SK-N-SH (cell line): ENCODE results near the gene TC2N.

ENCODE experiments used
- CHD2 ChIP-seq: fragments of 150-350 bp; IDR thresholded peaks from 2 replicates; pipeline ENCODE4 v1.6.1; 2018; ENCODE audit warnings: low read length; ENCODE audit not compliant: partially characterized antibody
- EZH2phosphoT487 ChIP-seq: fragments of 200-600 bp; sonication (generic); IDR thresholded peaks from 2 replicates; pipeline ENCODE4 v1.6.1; 2017; ENCODE audit warnings: low read depth, mixed run types, mild to moderate bottlenecking, antibody characterized with exemption, moderate library complexity, borderline replicate concordance
- FOXM1 ChIP-seq: IDR thresholded peaks from 2 replicates; pipeline ENCODE4 v1.4.0; 2012; ENCODE audit warnings: low read depth, mild to moderate bottlenecking
- JUND ChIP-seq: IDR thresholded peaks from 2 replicates; pipeline ENCODE4 v1.4.0; 2012
- NRF1 ChIP-seq: IDR thresholded peaks from 2 replicates; pipeline ENCODE4 v1.6.1; 2012; ENCODE audit warnings: low read depth, mild to moderate bottlenecking, low read length
- POLR2AphosphoS5 ChIP-seq: IDR thresholded peaks from 2 replicates; pipeline ENCODE4 v1.6.1; 2012; ENCODE audit warnings: low read depth, low read length
- RCOR1 ChIP-seq: fragments of 150-350 bp; IDR thresholded peaks from 2 replicates; pipeline ENCODE4 v1.6.1; 2017; ENCODE audit warnings: antibody characterized with exemption, low read length
- SMC3 ChIP-seq: IDR thresholded peaks from 2 replicates; pipeline ENCODE4 v1.6.1; 2012; ENCODE audit warnings: low read depth, low read length, improper control_type of control experiment
- TAF1 ChIP-seq: IDR thresholded peaks from 2 replicates; pipeline ENCODE4 v1.6.1; 2012; ENCODE audit warnings: low read depth, mild to moderate bottlenecking, low read length, moderate library complexity, borderline replicate concordance
- TF ChIP-seq, protein P1 (sequence below): IDR thresholded peaks from 2 replicates; pipeline ENCODE4 v1.4.0; 2012; ENCODE audit warnings: low read depth
- TF ChIP-seq, protein P2 (sequence below): fragments of 200-600 bp; sonication (generic); IDR thresholded peaks from 2 replicates; pipeline ENCODE4 v1.6.1; 2017; ENCODE audit warnings: antibody characterized with exemption, mild to moderate bottlenecking, moderate library complexity
- TF ChIP-seq, protein P3 (sequence below): fragments of 150-350 bp; IDR thresholded peaks from 2 replicates; pipeline ENCODE4 v1.6.1; 2017; ENCODE audit warnings: antibody characterized with exemption, low read length, low read depth, borderline replicate concordance

DNA sequence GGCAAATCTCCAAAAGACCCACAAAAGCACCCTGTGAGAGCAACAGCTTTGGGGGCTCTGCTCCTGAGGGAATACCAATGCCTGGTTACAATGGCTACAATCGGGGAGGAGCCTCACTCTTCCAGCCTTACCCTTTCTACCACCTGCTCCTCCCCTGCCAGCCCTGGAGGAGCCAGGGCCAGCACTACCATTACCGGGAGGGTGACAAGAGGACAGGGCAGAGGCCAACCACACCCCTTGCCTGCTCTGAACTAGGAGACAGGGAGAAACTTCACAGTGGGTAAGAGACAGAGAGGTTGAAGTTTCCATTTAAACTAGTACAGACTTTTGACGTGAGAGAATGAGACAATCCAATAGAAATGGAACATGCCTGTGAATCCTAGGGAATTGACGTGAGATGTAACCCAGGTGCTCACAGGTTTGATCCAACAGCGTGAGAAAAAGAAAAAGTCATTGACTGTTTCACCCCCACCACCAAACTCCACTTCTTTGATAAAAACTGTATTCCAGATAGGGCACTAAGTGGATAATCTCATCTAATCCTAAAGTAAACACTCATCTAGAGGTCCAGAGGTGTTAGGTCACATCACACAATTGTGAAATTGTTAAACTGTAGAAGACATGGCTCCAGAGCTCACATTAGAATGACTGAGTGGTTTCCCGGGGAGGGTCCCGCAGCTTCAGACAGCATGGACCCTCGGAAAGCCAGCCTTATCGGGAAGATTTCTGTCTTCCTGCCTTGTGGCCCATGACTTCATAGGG is 8.4 kb upstream of the TC2N start:
- TF ChIP-seq NRF1 (no peak), TAF1 (no peak), JUND (no peak), POLR2AphosphoS5 (no peak), CHD2 (no peak), SMC3 (no peak), EZH2phosphoT487 (no peak), FOXM1 (no peak), RCOR1 (no peak)
- TF ChIP-seq, protein P1, sequence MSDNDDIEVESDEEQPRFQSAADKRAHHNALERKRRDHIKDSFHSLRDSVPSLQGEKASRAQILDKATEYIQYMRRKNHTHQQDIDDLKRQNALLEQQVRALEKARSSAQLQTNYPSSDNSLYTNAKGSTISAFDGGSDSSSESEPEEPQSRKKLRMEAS: no peak
- TF ChIP-seq, protein P2, sequence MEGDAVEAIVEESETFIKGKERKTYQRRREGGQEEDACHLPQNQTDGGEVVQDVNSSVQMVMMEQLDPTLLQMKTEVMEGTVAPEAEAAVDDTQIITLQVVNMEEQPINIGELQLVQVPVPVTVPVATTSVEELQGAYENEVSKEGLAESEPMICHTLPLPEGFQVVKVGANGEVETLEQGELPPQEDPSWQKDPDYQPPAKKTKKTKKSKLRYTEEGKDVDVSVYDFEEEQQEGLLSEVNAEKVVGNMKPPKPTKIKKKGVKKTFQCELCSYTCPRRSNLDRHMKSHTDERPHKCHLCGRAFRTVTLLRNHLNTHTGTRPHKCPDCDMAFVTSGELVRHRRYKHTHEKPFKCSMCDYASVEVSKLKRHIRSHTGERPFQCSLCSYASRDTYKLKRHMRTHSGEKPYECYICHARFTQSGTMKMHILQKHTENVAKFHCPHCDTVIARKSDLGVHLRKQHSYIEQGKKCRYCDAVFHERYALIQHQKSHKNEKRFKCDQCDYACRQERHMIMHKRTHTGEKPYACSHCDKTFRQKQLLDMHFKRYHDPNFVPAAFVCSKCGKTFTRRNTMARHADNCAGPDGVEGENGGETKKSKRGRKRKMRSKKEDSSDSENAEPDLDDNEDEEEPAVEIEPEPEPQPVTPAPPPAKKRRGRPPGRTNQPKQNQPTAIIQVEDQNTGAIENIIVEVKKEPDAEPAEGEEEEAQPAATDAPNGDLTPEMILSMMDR: no peak
- TF ChIP-seq, protein P3, sequence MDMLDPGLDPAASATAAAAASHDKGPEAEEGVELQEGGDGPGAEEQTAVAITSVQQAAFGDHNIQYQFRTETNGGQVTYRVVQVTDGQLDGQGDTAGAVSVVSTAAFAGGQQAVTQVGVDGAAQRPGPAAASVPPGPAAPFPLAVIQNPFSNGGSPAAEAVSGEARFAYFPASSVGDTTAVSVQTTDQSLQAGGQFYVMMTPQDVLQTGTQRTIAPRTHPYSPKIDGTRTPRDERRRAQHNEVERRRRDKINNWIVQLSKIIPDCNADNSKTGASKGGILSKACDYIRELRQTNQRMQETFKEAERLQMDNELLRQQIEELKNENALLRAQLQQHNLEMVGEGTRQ: no peak
